ENCODE data around the gene MRPS11. TPM values are rescaled to one million over a fixed set of nuclear protein-coding genes. Genes with fewer than 3 reads are reported as not detected.

MRPS11 gene
- total RNA-seq, 1 donor = 17.7 TPM

DNA sequence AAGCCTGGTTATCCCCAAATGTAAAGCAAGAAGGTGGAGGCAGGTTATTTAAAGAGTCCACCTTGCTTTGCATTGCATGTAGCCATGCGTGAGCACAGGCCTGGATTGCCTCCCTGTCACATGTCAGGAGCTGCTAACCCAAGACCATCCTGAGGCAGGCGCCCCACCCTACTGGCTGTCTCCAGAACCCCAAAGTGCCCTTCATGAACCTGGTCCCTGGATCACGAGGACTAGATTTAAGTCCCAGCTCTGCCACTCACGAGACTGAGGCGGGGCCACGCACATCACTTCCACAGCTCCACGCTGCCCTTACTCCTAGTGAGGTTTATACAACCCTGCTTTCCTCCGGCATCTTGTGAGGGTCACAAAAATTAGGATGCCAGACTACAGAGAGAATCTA lies 17.9 kb upstream of the MRPS11 start:
- peaks cover 6% of the 10 kb centered on the region for H3K4me1 ChIP-seq (ENCODE audit: insufficient read depth, low read length)
- peak; percentile 19 for DNase-seq (ENCODE audit: insufficient read length, low spot score, missing footprints)
- H3K79me2 ChIP-seq (ENCODE audit: insufficient read depth, low read length) = no peaks in the 10 kb centered on the region
- no peaks in the 10 kb centered on the region for H3K36me3 ChIP-seq (ENCODE audit: insufficient read depth, low read length)
- H3K4me2 ChIP-seq (ENCODE audit: insufficient read depth, low read length) = no peak overlapping the region
- H3K27ac ChIP-seq (ENCODE audit: low read depth, low read length) = no peak overlapping the region
- TF ChIP-seq, protein P1, sequence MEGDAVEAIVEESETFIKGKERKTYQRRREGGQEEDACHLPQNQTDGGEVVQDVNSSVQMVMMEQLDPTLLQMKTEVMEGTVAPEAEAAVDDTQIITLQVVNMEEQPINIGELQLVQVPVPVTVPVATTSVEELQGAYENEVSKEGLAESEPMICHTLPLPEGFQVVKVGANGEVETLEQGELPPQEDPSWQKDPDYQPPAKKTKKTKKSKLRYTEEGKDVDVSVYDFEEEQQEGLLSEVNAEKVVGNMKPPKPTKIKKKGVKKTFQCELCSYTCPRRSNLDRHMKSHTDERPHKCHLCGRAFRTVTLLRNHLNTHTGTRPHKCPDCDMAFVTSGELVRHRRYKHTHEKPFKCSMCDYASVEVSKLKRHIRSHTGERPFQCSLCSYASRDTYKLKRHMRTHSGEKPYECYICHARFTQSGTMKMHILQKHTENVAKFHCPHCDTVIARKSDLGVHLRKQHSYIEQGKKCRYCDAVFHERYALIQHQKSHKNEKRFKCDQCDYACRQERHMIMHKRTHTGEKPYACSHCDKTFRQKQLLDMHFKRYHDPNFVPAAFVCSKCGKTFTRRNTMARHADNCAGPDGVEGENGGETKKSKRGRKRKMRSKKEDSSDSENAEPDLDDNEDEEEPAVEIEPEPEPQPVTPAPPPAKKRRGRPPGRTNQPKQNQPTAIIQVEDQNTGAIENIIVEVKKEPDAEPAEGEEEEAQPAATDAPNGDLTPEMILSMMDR (IDR thresholded peaks at IDR 0.05; ENCODE audit: extremely low read depth, low read depth, low read length) = no peak
- H2AFZ ChIP-seq (ENCODE audit: low read length) = no peak overlapping the region
- no peak overlapping the region for H3K4me3 ChIP-seq (ENCODE audit: insufficient read depth, low read length)
- no peaks in the 10 kb centered on the region for H3K27me3 ChIP-seq (ENCODE audit: insufficient read depth, low read length)
- no peaks in the 10 kb centered on the region for H4K20me1 ChIP-seq (ENCODE audit: insufficient read depth, low read length)
- H3K9me3 ChIP-seq (ENCODE audit: low read depth, low read length) = no peaks in the 10 kb centered on the region

DNA sequence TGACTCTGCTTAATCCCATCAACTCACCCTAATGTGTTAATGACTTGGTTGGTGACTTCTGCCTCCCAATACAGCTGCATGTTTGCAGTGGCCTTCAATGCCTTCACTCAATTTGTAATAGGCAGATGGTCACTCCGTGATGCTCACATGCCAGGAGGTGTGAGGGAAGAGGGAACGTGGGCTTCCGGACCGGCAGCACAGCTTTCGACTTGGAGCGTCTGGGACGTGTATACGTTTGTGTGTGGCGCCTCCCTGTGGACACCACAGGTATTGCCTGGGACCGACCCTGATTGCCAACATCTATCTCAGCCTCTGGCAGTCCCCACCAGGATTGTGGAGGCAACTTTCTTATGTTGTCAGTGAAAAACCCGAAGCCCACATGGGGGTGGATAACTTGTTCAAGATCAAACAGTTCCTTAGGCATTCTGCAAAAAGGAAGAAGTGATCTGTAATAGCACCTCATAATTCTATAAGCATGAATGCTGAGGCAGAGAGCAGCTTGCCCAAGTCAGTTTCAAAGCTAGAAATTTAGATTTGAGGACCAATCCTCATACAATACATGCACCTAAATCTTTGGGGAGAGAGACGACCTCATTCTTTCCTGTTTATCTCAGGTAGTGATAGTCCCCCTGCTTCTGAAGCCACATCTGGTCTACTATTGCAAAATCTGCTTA lies 17.2 kb upstream of the MRPS11 start:
- peak overlapping the region; percentile 48 for H3K4me2 ChIP-seq (ENCODE audit: insufficient read depth, low read length)
- TF ChIP-seq, protein P1 (IDR thresholded peaks at IDR 0.05; ENCODE audit: extremely low read depth, low read depth, low read length) = peak; percentile 96
- H3K36me3 ChIP-seq (ENCODE audit: insufficient read depth, low read length) = no peaks in the 10 kb centered on the region
- no peaks in the 10 kb centered on the region for H3K79me2 ChIP-seq (ENCODE audit: insufficient read depth, low read length)
- no peak overlapping the region for H2AFZ ChIP-seq (ENCODE audit: low read length)
- DNase-seq (ENCODE audit: insufficient read length, low spot score, missing footprints) = peak; percentile 81
- H4K20me1 ChIP-seq (ENCODE audit: insufficient read depth, low read length) = no peaks in the 10 kb centered on the region
- no peaks in the 10 kb centered on the region for H3K9me3 ChIP-seq (ENCODE audit: low read depth, low read length)
- no peak overlapping the region for H3K4me3 ChIP-seq (ENCODE audit: insufficient read depth, low read length)
- H3K4me1 ChIP-seq (ENCODE audit: insufficient read depth, low read length) = peaks cover 13% of the 10 kb centered on the region
- H3K27ac ChIP-seq (ENCODE audit: low read depth, low read length) = no peak overlapping the region
- no peaks in the 10 kb centered on the region for H3K27me3 ChIP-seq (ENCODE audit: insufficient read depth, low read length)

DNA sequence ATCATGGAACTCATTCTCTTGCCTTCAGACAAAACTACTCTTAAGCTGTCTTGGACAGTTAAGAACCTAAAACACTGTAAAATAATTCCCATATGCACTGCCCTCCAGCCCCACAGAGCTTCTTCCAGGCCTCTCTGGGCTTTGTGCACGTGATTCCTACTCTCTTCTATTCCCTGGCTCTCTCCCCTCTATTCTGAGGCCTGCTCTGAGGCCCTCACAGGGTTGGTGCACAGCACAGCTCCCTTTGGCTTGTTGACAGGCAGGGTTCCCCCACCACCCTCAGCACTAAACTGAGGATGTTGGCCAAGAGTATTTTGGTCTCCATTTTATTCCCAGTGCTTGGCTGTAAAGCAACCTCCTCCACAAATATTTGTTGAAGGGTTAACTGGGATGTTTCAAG lies 13.9 kb upstream of the MRPS11 start:
- Histone ChIP-seq H3K79me2 (ENCODE audit: insufficient read depth, low read length) (no peaks in the 10 kb centered on the region), H4K20me1 (ENCODE audit: insufficient read depth, low read length) (no peaks in the 10 kb centered on the region), H3K9me3 (ENCODE audit: low read depth, low read length) (no peaks in the 10 kb centered on the region), H2AFZ (ENCODE audit: low read length) (no peak overlapping the region), H3K36me3 (ENCODE audit: insufficient read depth, low read length) (no peaks in the 10 kb centered on the region), H3K4me1 (ENCODE audit: insufficient read depth, low read length) (peaks cover 15% of the 10 kb centered on the region), H3K27ac (ENCODE audit: low read depth, low read length) (no peak overlapping the region), H3K27me3 (ENCODE audit: insufficient read depth, low read length) (no peaks in the 10 kb centered on the region), H3K4me2 (ENCODE audit: insufficient read depth, low read length) (no peak overlapping the region), H3K4me3 (ENCODE audit: insufficient read depth, low read length) (no peak overlapping the region)
- DNase-seq (ENCODE audit: insufficient read length, low spot score, missing footprints) = no peak
- TF ChIP-seq, protein P1 (IDR thresholded peaks at IDR 0.05; ENCODE audit: extremely low read depth, low read depth, low read length) = no peak

- TF ChIP-seq, protein P1 (IDR thresholded peaks at IDR 0.05; ENCODE audit: extremely low read depth, low read depth, low read length) = no peak
- Histone ChIP-seq H3K4me2 (ENCODE audit: insufficient read depth, low read length) (no peak overlapping the region), H3K27me3 (ENCODE audit: insufficient read depth, low read length) (no peaks in the 10 kb centered on the region), H3K4me3 (ENCODE audit: insufficient read depth, low read length) (no peak overlapping the region), H3K9me3 (ENCODE audit: low read depth, low read length) (no peaks in the 10 kb centered on the region), H2AFZ (ENCODE audit: low read length) (no peak overlapping the region), H4K20me1 (ENCODE audit: insufficient read depth, low read length) (no peaks in the 10 kb centered on the region), H3K36me3 (ENCODE audit: insufficient read depth, low read length) (peaks cover 2% of the 10 kb centered on the region), H3K4me1 (ENCODE audit: insufficient read depth, low read length) (peaks cover 15% of the 10 kb centered on the region), H3K27ac (ENCODE audit: low read depth, low read length) (no peak overlapping the region), H3K79me2 (ENCODE audit: insufficient read depth, low read length) (no peaks in the 10 kb centered on the region)
- peak; percentile 37 for DNase-seq (ENCODE audit: insufficient read length, low spot score, missing footprints)
These were observed 13.3 kb upstream of the MRPS11 start for GRCh38 chr15:88454236-88454635.

Data from osteoblast (primary cell).